IPS-NIHi7 (cell line): Measurements from ENCODE around the gene SEC23B.
"Not testable (repeated sequence)": the region's sequence is repeated elsewhere in the genome, so short reads cannot be mapped to it uniquely, and the experiment has no call there.

Experiments used
- DNase-seq: peaks from one replicate; pipeline ENCODE4 v3.0.0; 2012; ENCODE audit warnings: mixed read lengths; ENCODE audit errors: extremely low spot score

Gene SEC23B

DNA sequence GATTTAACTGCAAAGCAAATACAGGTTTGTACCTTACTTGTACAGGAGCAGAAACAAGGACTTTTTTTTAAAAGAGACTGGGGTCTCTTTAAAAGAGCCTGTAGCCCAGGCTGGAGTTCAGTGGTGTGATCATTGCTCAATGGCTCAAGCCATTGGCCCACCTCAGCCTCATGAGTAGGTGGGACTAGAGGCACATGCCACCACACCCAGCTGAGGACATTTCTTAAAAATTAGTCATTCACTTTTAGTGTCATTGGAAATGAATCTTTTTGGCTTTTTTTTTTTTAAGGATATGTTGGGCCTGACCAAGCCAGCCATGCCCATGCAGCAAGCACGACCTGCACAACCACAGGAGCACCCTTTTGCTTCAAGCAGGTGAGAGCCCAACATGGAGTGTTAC, 16.9 kb downstream of the SEC23B start:
- no peak for DNase-seq

DNA sequence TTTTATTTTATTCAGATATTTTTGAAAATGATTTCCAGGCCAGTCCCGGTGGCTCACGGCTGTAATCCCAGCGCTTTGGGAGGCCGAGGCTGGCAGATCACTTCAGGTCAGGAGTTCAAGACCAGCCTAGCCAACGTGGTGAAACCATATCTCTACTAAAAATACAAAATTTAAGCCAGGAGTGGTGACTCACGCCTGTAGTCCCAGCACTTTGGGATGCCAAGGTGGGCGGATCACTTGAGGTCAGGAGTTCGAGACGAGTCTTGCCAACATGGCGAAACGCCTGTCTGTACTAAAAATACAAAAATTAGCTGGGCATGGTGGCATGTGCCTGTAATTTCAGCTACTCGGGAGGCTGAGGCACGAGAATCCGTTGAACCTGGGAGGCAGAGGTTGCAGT, 19.0 kb downstream of the SEC23B start:
- DNase-seq: not testable (repeated sequence)

DNA sequence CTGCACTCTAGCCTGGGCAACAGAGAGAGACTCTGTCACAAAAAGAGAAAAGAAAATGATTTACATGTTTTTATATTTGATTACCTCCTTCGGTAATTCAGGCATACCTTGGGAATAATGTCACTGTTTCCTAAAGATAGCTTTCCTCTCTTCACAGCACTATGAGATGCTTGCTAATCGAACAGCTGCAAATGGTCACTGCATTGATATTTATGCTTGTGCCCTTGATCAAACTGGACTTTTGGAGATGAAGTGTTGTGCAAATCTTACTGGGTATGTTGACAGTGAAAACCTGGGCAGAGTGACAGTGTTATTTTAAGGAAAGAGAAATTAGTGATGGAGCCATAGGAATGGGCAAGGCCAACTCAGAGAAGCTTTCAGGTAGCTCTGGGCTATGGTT, 19.6 kb downstream of the SEC23B start:
- DNase-seq: no peak

DNA sequence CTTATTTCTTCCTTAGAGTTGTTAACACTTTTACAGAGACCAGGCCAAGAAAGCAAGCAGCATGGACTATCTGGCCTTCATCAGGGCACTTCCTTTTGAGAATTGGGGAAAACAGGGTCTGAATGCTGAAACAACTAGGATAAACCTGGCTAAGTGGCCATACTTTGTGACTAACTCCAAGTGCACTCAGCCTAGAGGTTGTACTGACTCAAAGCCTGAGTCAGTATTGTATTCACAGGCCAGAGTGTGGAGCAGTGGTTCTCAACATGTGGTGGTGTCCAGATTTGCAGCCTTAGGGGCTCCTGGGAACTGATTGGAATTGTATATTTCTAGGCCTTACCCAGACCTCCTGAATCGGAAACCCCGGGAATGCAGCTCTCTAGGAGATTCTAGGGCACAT, 20.1 kb downstream of the SEC23B start:
- DNase-seq: no peak

DNA sequence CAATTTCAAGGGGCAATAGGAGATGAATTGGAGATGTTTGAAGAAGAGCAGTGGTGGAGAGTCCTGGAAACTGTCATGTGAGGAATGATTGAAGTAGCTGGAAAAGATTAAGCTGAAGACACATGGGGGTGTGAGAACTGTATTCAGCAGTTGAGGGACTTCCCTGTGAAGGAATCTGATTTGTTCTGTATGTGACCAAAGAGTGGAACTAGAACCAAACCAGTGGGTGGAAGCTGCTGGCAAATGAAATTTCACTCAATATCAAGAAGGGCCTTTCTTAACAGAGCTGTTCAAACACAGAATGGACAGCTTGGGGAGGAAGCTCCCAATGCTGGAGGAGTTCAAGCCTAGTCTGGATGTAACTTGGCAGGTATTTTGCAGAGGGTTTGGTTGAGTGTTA, 21.3 kb downstream of the SEC23B start:
- DNase-seq: no peak

DNA sequence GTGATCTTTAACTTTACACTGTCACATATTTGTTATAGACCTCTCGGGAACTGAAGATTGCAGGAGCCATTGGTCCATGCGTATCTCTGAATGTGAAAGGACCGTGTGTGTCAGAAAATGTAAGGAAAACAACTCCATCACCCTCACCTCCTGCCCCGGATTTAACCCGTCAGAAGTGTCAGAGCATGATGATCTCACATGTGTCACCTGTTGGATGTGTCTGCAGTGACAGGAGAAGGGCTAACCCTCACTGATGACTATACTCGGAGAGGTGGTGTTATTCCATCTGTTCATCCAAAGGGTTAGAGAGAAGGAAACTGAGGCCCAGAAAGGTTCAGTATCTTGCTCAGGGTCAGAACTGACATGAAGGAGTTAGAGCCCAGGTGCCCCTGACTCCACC, 24.9 kb downstream of the SEC23B start:
- no peak for DNase-seq

DNA sequence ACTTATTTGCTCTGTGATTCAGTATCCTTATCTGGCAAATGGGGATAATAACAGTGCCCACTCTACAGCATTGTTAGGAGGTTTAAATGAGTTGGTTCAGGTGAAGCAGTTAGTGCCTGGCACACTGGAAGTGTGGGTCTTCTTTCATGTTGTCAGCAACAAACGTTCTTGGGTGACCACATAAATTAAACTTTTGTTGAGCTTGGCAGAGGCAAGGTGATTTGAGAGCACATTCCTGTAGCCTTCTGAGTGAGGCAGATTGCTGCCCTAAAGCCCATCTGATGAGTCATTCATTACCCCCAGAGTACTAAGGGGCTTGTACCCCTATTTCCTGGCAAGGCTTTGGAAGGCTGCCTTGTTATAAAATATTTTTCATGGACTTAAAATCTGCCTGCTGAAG, 25.8 kb downstream of the SEC23B start:
- DNase-seq: no peak

DNA sequence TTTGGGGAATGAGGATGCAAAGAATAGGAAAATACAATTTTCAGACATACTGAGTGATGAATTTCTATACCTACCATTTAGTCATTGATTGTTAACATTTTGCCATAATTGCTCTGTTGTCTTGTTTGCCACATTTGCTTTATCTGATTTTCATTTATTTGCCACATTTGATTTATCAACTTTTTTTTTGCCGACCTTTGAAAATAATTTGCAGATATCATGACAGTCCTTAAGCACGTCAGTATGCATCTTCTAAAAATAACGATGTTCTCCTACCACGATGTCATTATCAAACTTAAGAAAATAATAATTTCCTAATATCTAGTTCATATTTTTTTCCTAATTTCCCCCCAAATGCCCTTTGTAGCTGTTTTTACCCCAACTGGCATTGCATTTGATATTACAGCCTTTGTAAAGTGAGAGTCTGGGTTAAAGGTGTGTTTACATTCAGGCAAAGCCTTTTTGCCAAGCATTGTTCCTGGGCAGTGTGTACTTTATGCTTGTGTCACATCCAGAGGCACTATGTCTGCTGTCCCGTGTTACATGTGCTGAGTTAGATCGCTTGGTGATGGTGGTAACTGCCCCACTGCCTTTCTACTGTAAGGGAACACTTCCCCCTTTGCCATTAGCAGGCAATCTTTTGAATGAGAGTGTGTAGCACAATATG, 26.4 kb downstream of the SEC23B start:
- no peak for DNase-seq

DNA sequence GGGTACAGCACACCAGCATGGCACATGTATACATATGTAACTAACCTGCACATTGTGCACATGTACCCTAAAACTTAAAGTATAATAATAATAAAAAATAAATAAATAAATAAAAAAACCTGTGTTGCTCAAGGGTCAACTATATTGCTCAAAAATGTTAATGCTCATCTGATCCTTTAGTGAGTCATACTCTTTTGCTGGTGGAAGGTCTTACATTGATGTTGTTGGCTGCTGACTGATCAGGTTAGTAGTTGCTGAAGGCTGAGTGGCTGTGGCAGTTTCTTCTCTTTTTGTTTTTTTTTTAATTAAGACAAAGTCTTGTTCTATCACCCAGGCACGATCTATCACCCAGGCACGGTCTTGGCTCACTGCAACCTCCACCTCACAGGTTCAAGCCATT, 29.9 kb downstream of the SEC23B start:
- DNase-seq: no peak

DNA sequence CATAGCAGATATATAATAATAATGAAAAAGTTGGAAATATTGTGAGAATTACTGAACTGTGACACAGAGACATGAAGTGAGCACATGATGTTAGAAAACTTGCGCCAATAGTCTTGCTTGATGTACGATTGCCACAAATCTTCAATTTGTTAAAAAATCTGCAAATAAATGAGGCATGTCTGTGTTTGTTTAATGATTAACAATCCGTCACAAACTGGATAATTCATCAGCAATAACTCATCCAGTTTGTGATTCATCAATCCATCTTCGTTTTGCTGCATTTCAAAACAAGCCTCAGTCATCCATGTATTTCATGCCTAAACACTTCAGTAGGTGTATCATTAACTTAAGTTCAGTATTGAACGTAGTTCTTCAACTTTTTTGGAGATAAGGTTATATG, 34.0 kb downstream of the SEC23B start:
- DNase-seq: no peak

DNA sequence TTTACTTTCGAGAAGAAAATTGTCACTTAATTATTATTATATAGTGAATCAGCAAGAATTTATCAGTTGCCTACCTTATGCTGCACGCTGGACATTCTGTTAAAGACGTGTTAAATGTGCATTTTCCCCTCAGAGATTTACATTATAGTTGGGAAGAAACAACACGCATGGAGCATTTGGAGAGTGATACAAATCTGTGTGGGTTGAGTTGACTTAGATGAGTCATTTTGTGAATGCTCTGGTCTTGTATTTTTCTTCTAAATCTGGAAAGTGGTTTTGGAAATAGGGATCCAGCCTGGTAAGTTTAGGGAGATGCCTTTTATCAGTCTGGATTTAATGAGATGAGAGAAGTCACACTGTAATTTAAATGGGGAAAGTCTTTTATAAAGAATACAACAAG, 35.5 kb downstream of the SEC23B start:
- no peak for DNase-seq

DNA sequence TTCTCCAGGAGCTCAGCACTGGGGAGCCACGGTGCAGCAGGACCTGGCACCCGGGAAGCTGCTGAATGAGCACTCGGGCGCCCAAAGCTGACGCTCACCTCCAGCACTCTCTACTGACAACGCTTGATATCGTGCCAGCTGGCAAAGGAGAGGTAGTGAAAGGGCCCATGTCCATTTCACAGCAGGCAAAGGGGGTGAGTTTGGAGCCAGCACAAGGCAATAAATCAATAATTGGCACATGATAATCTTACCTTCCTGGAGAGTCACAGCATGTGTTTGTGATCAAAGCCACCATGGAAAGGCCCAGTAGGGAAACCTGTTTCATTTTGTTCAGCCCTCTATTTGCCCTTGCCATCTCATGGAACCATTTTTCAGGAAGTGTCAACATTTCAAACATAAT, 36.2 kb downstream of the SEC23B start:
- no peak for DNase-seq

DNA sequence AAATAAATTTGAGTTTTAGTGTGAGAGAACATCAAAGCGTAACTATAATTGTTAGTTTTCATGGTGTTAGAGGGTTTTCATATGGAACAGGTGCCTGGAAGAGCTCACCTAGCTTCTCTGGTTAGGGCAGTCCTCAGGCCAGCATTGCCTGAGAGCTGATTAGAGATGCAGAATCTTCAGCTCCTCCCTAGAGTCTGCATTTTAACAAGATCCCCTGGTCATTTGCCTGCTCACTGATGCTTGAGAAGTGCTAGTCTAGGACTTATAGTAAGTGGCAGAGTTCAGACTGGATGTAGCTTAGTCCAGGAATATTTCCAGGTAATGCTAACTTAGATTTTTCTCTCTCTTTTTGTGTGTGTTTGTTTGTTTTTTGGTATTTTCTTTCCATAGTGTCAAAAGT, 37.8 kb downstream of the SEC23B start:
- no peak for DNase-seq

DNA sequence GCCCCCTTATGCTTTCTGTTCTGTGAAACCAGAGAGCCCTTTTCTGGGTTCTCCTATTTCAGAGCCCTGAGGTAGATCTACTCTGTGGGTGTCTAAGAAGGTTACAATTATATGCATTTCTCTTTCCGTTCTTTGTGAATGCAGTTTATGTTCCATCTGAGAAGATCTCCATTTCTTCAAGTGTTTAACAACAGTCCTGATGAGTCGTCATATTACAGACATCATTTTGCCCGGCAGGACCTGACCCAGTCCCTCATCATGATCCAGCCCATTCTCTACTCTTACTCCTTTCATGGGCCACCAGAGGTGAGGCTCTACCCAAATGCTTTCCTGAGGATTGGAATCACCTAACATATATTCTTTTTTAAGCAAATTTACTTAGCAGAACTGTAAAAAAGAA, 40.7 kb downstream of the SEC23B start:
- no peak for DNase-seq

DNA sequence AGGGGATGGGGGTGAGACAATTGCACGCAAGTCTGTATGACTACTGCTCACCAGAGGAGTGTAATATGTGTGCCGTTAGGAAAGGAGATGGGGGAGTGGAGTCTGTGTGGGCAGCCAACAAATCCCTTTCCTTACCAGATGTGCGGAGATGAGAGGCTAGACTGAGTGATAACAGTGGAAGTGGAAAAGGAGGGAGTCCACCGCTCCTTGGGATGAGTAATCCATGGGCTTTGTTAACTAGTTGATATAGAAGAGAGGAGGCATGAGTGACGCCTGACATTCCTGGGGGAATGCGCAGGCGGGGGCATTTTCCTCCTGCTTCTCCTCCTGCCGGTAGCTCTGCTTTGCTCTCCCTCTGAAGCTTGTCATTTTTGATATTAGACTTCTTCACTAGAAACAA, 46.0 kb downstream of the SEC23B start:
- DNase-seq: no peak

DNA sequence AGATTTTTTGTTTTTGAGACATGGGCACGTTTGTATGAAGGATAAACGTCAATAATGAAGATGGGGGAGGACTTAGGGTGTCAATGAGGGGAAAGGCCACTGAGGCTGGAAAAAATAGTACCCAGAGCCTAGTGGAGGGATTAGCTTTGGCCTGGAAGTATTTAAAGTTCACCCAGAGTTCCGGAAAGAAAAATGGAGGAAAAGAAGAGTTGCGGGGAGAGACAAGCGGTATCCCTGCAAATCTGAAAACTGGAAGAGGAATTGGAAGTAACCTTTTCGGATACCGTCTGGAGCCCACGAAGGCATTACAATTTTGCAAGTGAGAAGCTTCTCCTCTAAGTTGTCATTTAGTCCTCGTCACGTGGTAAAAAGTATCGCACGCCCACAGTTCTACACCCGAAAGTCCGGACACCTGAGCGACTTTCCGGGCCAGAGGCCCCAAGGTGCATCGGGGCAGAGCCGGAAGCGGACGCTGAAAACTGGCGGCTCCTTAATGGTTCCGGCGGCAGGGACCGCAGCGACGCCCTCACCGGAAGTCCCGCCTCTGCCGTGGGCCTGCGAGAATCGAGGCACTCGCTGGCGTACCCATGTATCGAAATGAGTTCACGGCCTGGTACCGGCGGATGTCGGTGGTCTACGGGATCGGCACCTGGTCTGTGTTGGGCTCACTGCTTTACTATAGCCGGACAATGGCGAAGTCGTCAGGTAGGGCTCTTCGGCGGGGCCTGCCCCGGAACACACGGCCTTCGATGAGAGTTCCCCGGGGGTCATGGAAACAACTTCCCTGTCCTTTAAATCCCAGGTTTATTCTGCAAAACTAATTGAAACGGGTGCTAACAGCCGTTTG, 59.4 kb downstream of the SEC23B start, which contains the start of gene SMIM26:
TSS of gene SMIM26 (plus strand) at position 541 of the 847 bp plus-strand sequence. CDS start at position 588, 47 bp downstream.
- DNase-seq: peak; percentile 97

DNA sequence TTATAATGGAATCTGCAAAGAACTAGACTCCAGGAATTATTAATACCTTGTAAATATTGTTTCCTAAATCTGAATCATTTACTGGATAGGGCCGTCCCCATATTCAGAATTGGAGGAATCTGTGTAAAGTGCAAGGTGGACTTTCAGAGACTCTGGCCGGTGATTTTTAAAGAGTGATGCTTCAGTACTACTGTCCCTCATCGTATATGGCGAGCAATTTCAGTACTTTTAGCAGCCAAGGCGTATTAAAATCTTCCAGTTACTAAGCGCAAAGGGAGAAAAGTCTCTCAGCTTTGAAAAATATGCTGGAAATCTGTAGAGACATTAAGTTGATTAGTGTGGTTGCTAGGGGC, 60.0 kb downstream of the SEC23B start:
- DNase-seq: no peak

DNA sequence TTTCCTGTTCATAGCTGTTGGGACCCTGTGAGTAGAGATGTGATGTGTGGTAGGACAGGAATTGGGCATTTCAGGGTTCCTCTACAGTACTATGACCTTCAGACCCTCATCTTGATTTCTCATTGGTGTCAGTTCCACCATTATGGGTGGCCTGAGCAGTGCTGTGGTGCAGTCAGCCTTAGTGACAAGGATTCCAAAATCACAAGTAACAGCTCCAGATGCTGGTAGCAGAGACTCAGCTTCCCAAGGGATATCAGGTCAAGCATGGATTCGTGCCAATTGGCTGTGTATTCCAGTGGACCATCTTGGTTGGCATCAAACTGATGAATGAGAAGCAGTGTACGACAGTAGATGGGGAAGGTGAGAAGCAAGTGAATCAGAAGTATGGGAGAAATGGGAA, 63.3 kb downstream of the SEC23B start:
- DNase-seq: no peak

DNA sequence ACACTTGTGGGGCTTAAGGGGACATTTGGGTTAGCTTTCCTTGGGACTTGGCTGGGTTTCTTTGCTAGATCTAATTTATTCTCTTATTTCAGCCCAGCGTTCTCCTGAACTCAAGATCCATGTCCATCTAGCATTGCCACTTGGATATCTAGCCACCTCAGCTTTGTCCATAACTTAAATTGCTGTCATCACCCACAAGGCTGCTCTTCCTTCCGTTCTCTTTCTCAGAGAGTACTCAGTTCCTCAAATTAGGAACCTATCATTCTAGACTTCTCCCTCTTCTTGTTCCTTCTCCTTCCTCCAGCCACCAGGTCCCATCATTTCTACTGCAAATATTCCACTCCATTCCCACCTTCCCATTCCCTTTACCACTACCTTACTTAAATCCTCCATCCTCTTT, 63.8 kb downstream of the SEC23B start:
- DNase-seq: no peak

DNA sequence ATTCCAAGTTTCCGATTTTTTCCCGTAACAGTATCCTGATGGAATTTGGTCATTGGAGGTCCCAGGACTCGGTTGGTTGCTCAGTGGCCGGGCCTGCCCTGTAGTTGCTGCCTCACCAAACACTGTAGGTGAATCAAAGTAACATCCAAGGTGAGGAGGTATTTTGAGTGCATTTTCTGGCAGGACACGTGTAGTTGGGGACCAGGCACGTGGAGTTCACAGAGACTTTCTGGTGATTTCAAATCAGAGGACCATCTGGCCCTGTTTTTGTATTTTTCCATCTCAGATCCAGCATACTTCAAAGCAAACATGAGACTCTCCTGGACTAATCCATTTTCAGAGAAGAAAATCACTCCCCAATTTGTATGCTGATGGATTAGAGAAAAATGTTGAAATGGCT, 70.2 kb downstream of the SEC23B start:
- no peak for DNase-seq

DNA sequence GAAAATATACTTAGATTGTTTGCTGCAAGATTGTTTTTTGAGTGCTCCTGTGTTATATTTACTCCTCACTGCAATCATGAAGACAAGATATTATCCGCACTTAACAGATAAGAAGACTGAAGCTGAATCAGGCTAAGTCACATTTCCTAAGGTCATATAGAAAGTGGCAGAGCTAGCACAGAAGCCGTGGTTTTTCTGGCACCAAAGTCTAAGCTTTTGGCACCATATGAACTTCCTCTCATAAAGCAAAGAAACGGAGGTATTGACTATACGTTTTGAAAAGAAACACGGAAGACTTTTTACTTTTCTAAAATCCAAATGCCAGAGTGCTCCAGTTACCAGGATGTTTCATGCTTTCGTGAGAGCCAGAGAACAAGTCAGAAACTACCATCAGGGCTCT, 70.8 kb downstream of the SEC23B start:
- no peak for DNase-seq

DNA sequence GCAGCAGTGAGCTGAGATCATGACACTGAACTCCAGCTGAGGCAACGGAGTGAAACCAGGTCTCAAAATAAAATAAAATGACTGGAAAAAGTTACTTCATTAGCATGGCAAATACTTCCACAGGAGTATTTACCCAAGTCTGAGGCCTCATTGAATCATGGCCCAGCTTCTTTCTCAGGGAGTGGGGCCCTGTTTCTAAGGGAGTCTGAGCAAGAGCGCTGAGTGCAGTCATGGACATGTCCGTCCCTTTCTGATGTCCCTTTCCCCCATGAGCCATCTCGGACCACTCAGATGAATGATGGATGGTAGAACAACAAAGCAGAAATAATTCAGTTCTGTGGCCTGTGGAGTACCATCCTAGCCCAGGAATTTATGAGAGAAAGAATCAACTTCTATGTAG, 72.3 kb downstream of the SEC23B start:
- no peak for DNase-seq

DNA sequence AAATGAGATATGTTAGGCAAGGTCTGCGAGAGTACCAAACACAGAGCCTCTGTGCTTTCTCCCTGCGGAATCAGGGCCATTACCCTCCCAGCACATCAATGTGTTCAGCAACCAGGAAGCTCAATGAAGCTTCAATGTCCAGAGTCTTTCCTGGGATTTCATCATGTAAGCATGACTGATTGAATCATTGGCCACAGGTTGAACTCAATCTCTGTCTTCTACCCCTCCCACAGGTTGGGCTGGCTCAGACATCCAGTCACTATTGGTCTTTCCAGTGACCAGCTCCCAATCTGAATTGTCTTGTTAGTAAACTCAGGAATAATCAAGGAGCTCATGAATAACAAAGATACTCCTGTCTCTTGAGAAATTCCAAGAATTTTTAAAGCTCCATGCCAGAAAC, 77.4 kb downstream of the SEC23B start:
- peak; percentile 29 for DNase-seq
